ENCODE data around the gene UFD1. TPM values are rescaled to one million over a fixed set of nuclear protein-coding genes. Genes with fewer than 3 reads are reported as not detected.

The UFD1 gene
- total and polyA plus RNA-seq, 9 of the 15 experiments (the other 6 are each of a cell fraction or from before 2014, with no cell fraction given), result 238 to 645 (median 363) TPM

GRCh38 chr22:19419464-19420178 lies 59.4 kb downstream of the UFD1 start (continued):
- TF ChIP-seq, protein P1, sequence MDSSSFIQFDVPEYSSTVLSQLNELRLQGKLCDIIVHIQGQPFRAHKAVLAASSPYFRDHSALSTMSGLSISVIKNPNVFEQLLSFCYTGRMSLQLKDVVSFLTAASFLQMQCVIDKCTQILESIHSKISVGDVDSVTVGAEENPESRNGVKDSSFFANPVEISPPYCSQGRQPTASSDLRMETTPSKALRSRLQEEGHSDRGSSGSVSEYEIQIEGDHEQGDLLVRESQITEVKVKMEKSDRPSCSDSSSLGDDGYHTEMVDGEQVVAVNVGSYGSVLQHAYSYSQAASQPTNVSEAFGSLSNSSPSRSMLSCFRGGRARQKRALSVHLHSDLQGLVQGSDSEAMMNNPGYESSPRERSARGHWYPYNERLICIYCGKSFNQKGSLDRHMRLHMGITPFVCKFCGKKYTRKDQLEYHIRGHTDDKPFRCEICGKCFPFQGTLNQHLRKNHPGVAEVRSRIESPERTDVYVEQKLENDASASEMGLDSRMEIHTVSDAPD (CRISPR knock-in tag; IDR thresholded peaks at IDR 0.05), result no peak
- TF ChIP-seq PBX2 (CRISPR knock-in tag; IDR thresholded peaks at IDR 0.05; ENCODE audit: low read depth) (no peak), PBX2 (tag; conservative IDR thresholded peaks at IDR 0.05; ENCODE audit: low read depth) (peak; percentile 42), RB1 (IDR thresholded peaks at IDR 0.05; ENCODE audit: low read depth) (no peak), MTA3 (IDR thresholded peaks at IDR 0.05; ENCODE audit: borderline replicate concordance) (peak; percentile 66; the same call in 1 of the 2 replicates), MYC (IDR thresholded peaks at IDR 0.05; ENCODE audit: low read depth, low read length) (peak; percentile 82; the same call in 1 of the 2 replicates), MYC (CRISPR knock-in tag; IDR thresholded peaks at IDR 0.05; ENCODE audit: borderline replicate concordance, low read depth) (no peak), ZNF696 (CRISPR knock-in tag; conservative IDR thresholded peaks at IDR 0.05) (0 out of 2 replicates have a peak, but pooled peaks have one; percentile 32), ELF2 (CRISPR knock-in tag; IDR thresholded peaks at IDR 0.05) (peak; percentile 55; the same call in 1 of the 2 replicates), ZNF436 (CRISPR knock-in tag; IDR thresholded peaks at IDR 0.05) (no peak; the same call in 1 of the 2 replicates), FOXP4 (CRISPR knock-in tag; IDR thresholded peaks at IDR 0.05; ENCODE audit: borderline replicate concordance) (no peak)
- TF ChIP-seq, protein P2, sequence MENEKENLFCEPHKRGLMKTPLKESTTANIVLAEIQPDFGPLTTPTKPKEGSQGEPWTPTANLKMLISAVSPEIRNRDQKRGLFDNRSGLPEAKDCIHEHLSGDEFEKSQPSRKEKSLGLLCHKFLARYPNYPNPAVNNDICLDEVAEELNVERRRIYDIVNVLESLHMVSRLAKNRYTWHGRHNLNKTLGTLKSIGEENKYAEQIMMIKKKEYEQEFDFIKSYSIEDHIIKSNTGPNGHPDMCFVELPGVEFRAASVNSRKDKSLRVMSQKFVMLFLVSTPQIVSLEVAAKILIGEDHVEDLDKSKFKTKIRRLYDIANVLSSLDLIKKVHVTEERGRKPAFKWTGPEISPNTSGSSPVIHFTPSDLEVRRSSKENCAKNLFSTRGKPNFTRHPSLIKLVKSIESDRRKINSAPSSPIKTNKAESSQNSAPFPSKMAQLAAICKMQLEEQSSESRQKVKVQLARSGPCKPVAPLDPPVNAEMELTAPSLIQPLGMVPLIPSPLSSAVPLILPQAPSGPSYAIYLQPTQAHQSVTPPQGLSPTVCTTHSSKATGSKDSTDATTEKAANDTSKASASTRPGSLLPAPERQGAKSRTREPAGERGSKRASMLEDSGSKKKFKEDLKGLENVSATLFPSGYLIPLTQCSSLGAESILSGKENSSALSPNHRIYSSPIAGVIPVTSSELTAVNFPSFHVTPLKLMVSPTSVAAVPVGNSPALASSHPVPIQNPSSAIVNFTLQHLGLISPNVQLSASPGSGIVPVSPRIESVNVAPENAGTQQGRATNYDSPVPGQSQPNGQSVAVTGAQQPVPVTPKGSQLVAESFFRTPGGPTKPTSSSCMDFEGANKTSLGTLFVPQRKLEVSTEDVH (IDR thresholded peaks at IDR 0.05; ENCODE audit: low read depth, partially characterized antibody), result peak; percentile 10
- TF ChIP-seq, protein P3, sequence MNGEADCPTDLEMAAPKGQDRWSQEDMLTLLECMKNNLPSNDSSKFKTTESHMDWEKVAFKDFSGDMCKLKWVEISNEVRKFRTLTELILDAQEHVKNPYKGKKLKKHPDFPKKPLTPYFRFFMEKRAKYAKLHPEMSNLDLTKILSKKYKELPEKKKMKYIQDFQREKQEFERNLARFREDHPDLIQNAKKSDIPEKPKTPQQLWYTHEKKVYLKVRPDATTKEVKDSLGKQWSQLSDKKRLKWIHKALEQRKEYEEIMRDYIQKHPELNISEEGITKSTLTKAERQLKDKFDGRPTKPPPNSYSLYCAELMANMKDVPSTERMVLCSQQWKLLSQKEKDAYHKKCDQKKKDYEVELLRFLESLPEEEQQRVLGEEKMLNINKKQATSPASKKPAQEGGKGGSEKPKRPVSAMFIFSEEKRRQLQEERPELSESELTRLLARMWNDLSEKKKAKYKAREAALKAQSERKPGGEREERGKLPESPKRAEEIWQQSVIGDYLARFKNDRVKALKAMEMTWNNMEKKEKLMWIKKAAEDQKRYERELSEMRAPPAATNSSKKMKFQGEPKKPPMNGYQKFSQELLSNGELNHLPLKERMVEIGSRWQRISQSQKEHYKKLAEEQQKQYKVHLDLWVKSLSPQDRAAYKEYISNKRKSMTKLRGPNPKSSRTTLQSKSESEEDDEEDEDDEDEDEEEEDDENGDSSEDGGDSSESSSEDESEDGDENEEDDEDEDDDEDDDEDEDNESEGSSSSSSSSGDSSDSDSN (IDR thresholded peaks at IDR 0.05; ENCODE audit: borderline replicate concordance in 1 of 2, low read depth in 2 of 2, low read length in 2 of 2), result no peak
